H1 (cell line): ENCODE measurements around the gene CCNYL1. TPM values are rescaled to one million over a fixed set of nuclear protein-coding genes. Genes with fewer than 3 reads are reported as not detected.

Experiments
- CTCF ChIA-PET: fragments of 300-600 bp; sonication (Branson Sonifier 250); formaldehyde crosslinking; loops from one replicate; lab custom pipeline; 2021; ENCODE audit not compliant: partially characterized antibody; lab: Charles Lee
- POLR2A ChIA-PET: fragments of 300-600 bp; sonication (Branson Sonifier 250); formaldehyde crosslinking; loops from one replicate; lab custom pipeline; 2021; ENCODE audit warnings: inconsistent platforms; ENCODE audit not compliant: partially characterized antibody; lab: Charles Lee
- DNase-seq, 2 experiments: peaks; one replicate each; pipeline versions ENCODE4 v3.0.0 to v3.0.0-alpha.2; 2010 to 2022; ENCODE audit warnings: low spot score in 2 of 2, low read depth in 1 of 2, mixed read lengths in 1 of 2
- FAIRE-seq: peaks from 2 replicates; lab custom pipeline; 2011; peaks lifted over from hg19 to GRCh38; lab: Jason Lieb, UNC
- H2AFZ ChIP-seq: 2 replicates; pipeline ENCODE4 v1.8.1; 2012; ENCODE audit warnings: low read length, inconsistent platforms
- H2AK5ac ChIP-seq: 2 replicates; pipeline ENCODE4 v1.6.1; 2013; ENCODE audit warnings: low read depth, low read length
- H2BK120ac ChIP-seq: replicated peaks from 2 replicates; pipeline ENCODE3; 2013; ENCODE audit warnings: low read depth, low read length, inconsistent platforms
- H2BK12ac ChIP-seq: 2 replicates; pipeline ENCODE4 v1.6.1; 2013; ENCODE audit warnings: low read depth, low read length
- H2BK15ac ChIP-seq: 2 replicates; pipeline ENCODE4 v1.6.1; 2013; ENCODE audit warnings: low read length
- H2BK20ac ChIP-seq: 2 replicates; pipeline ENCODE4 v1.6.1; 2013; ENCODE audit warnings: low read length
- H2BK5ac ChIP-seq: 2 replicates; pipeline ENCODE4 v1.6.1; 2013; ENCODE audit warnings: low read depth, low read length
- H3K14ac ChIP-seq: 2 replicates; pipeline ENCODE4 v1.6.1; 2013; ENCODE audit warnings: inconsistent platforms; ENCODE audit not compliant: insufficient read length
- H3K18ac ChIP-seq: 2 replicates; pipeline ENCODE4 v1.6.1; 2013; ENCODE audit warnings: low read length; ENCODE audit errors: extremely low read depth
- H3K23ac ChIP-seq: 2 replicates; pipeline ENCODE4 v1.6.1; 2013; ENCODE audit warnings: inconsistent platforms; ENCODE audit not compliant: insufficient read length
- H3K23me2 ChIP-seq: 2 replicates; pipeline ENCODE4 v1.6.1; 2013; ENCODE audit warnings: low read depth, low read length
- H3K27ac ChIP-seq: 2 replicates; pipeline ENCODE4 v1.6.1; 2011; ENCODE audit warnings: low read depth, low read length, inconsistent platforms
- H3K27me3 ChIP-seq, 4 experiments: replicated peaks in 1 of 4; 1 replicate in 1 of 4; 2 replicates in 3 of 4; pipeline versions ENCODE4 v1.6.1 to v1.8.1; 2011 to 2013; ENCODE audit warnings: low read length in 3 of 4, mild to moderate bottlenecking in 3 of 4, inconsistent platforms in 2 of 4, mixed read lengths in 2 of 4, moderate library complexity in 1 of 4; ENCODE audit not compliant: control insufficient read depth in 3 of 4, insufficient read depth in 3 of 4; ENCODE audit errors: extremely low read depth in 1 of 4
- H3K36me3 ChIP-seq, 4 experiments: 2 replicates each; pipeline versions ENCODE4 v1.6.1 to v1.8.1; 2011 to 2013; ENCODE audit warnings: mild to moderate bottlenecking in 4 of 4, low read length in 3 of 4, moderate library complexity in 2 of 4, control low read depth in 1 of 4, inconsistent platforms in 1 of 4; ENCODE audit not compliant: insufficient read depth in 4 of 4, control insufficient read depth in 2 of 4
- H3K4ac ChIP-seq: replicated peaks from 2 replicates; pipeline ENCODE3; 2013; ENCODE audit warnings: low read length, low read depth, mixed read lengths, inconsistent platforms; ENCODE audit not compliant: insufficient read length
- H3K4me1 ChIP-seq, 4 experiments: replicated peaks in 1 of 4; 1 replicate in 1 of 4; 2 replicates in 3 of 4; pipeline versions ENCODE4 v1.6.1 to v1.8.1; 2011 to 2013; ENCODE audit warnings: low read length in 3 of 4, inconsistent platforms in 2 of 4, mixed read lengths in 1 of 4; ENCODE audit not compliant: insufficient read depth in 4 of 4, control insufficient read depth in 3 of 4
- H3K4me2 ChIP-seq, 2 experiments: 2 replicates each; pipeline versions ENCODE4 v1.6.1 to v1.8.1; 2011 to 2013; ENCODE audit warnings: low read depth in 2 of 2, low read length in 2 of 2, control low read depth in 1 of 2, inconsistent platforms in 1 of 2, mild to moderate bottlenecking in 1 of 2; ENCODE audit not compliant: insufficient read depth in 1 of 2
- H3K4me3 ChIP-seq, 4 experiments: fragments of 200-600, 300-600 bp in 1 of 4; sonication (generic), shearing (Covaris generic), sonication (Bioruptor Twin) in 1 of 4; 2 replicates each; pipeline versions ENCODE4 v1.5.1 to v1.8.1; 2011 to 2016; ENCODE audit warnings: low read length in 4 of 4, low read depth in 3 of 4, control low read depth in 2 of 4, inconsistent platforms in 2 of 4, mild to moderate bottlenecking in 2 of 4, mixed read lengths in 1 of 4, moderate library complexity in 1 of 4; ENCODE audit not compliant: insufficient read depth in 2 of 4; ENCODE audit errors: extremely low read depth in 1 of 4
- H3K56ac ChIP-seq: replicated peaks from 2 replicates; pipeline ENCODE3; 2013; ENCODE audit warnings: low read depth, mild to moderate bottlenecking, mixed read lengths, low read length, inconsistent platforms; ENCODE audit not compliant: insufficient read length
- H3K79me1 ChIP-seq: 2 replicates; pipeline ENCODE4 v1.6.1; 2013; ENCODE audit warnings: low read depth, low read length, control low read depth
- H3K79me2 ChIP-seq, 2 experiments: 2 replicates each; pipeline versions ENCODE4 v1.6.1 to v1.8.1; 2012 to 2013; ENCODE audit warnings: low read length in 2 of 2, mild to moderate bottlenecking in 2 of 2, inconsistent platforms in 1 of 2; ENCODE audit not compliant: insufficient read depth in 2 of 2, control insufficient read depth in 1 of 2
- H3K9ac ChIP-seq, 4 experiments: replicated peaks in 1 of 4; 1 replicate in 1 of 4; 2 replicates in 3 of 4; pipeline versions ENCODE4 v1.6.1 to v1.8.1; 2011 to 2013; ENCODE audit warnings: low read depth in 3 of 4, low read length in 3 of 4, control low read depth in 2 of 4, mild to moderate bottlenecking in 2 of 4, moderate library complexity in 2 of 4, inconsistent platforms in 1 of 4; ENCODE audit errors: extremely low read depth in 1 of 4
- H3K9me3 ChIP-seq, 2 experiments: 2 replicates each; pipeline versions ENCODE4 v1.6.1 to v1.8.1; 2012 to 2013; ENCODE audit warnings: mild to moderate bottlenecking in 2 of 2, moderate library complexity in 2 of 2, control low read depth in 1 of 2, inconsistent platforms in 1 of 2, low read depth in 1 of 2, low read length in 1 of 2, mixed read lengths in 1 of 2; ENCODE audit not compliant: insufficient read depth in 2 of 2
- H4K20me1 ChIP-seq, 2 experiments: replicated peaks in 1 of 2; 2 replicates each; pipeline versions ENCODE3 to v1.8.1; 2011 to 2013; ENCODE audit warnings: inconsistent platforms in 2 of 2, low read length in 2 of 2, mild to moderate bottlenecking in 1 of 2; ENCODE audit not compliant: insufficient read depth in 2 of 2, control insufficient read depth in 1 of 2
- H4K5ac ChIP-seq: 2 replicates; pipeline ENCODE4 v1.6.1; 2013; ENCODE audit warnings: low read length, low read depth, mixed read lengths, inconsistent platforms; ENCODE audit not compliant: insufficient read length
- H4K8ac ChIP-seq: 2 replicates; pipeline ENCODE4 v1.8.0; 2013; ENCODE audit warnings: mild to moderate bottlenecking, moderate library complexity, low read length, inconsistent platforms; ENCODE audit not compliant: insufficient read depth; ENCODE audit errors: extremely low read depth
- H4K91ac ChIP-seq: replicated peaks from 2 replicates; pipeline ENCODE3; 2013; ENCODE audit warnings: low read length, mixed read lengths, inconsistent platforms; ENCODE audit not compliant: insufficient read length
- BCL11A ChIP-seq, 2 experiments: IDR thresholded peaks; one replicate each; pipeline ENCODE4 v1.6.1; 2011; ENCODE audit warnings: low read depth in 2 of 2, low read length in 2 of 2, mild to moderate bottlenecking in 2 of 2
- CBX8 ChIP-seq: fragments of 300-800, 300-1000 bp; sonication (generic); IDR thresholded peaks from 2 replicates; pipeline ENCODE4 v1.7.1; 2016; ENCODE audit warnings: low read depth, low read length, borderline replicate concordance
- CTBP2 ChIP-seq: IDR thresholded peaks from 2 replicates; pipeline ENCODE4 v1.7.0; 2011; ENCODE audit warnings: borderline replicate concordance, mild to moderate bottlenecking, moderate library complexity, mixed read lengths, low read length; ENCODE audit not compliant: insufficient read depth, insufficient read length
- EZH2 ChIP-seq: fragments of 200-600 bp; sonication (generic); IDR thresholded peaks from 2 replicates; pipeline ENCODE4 v1.7.1; 2012; ENCODE audit warnings: low read depth, mild to moderate bottlenecking, moderate library complexity, low read length, inconsistent platforms; ENCODE audit not compliant: severe bottlenecking
- JUND ChIP-seq: IDR thresholded peaks from 2 replicates; pipeline ENCODE4 v1.6.1; 2011; ENCODE audit warnings: mild to moderate bottlenecking, improper control_type of control experiment, low read length
- PHF8 ChIP-seq: fragments of 200-600 bp; sonication (generic); conservative IDR thresholded peaks from 2 replicates; pipeline ENCODE4 v1.7.1; 2012; ENCODE audit warnings: low read depth, mild to moderate bottlenecking, inconsistent platforms, low read length, moderate library complexity
- POLR2A ChIP-seq, 2 experiments: IDR thresholded peaks; 1 replicate in 1 of 2; 2 replicates in 1 of 2; pipeline ENCODE4 v1.6.1; 2011; ENCODE audit warnings: low read depth in 2 of 2, low read length in 2 of 2, mild to moderate bottlenecking in 2 of 2; ENCODE audit errors: control extremely low read depth in 1 of 2
- RAD21 ChIP-seq, 2 experiments: IDR thresholded peaks in 1 of 2; conservative IDR thresholded peaks in 1 of 2; 2 replicates each; pipeline ENCODE4 v1.6.1; 2011; ENCODE audit warnings: low read depth in 2 of 2, low read length in 2 of 2, improper control_type of control experiment in 1 of 2, inconsistent platforms in 1 of 2, mild to moderate bottlenecking in 1 of 2, moderate library complexity in 1 of 2
- SP1 ChIP-seq: IDR thresholded peaks from 2 replicates; pipeline ENCODE4 v1.6.1; 2011; ENCODE audit warnings: low read depth, low read length
- SP4 ChIP-seq: IDR thresholded peaks from 2 replicates; pipeline ENCODE4 v1.6.1; 2012; ENCODE audit warnings: low read length, inconsistent platforms
- TBP ChIP-seq: IDR thresholded peaks from 2 replicates; pipeline ENCODE4 v1.6.1; 2011; ENCODE audit warnings: low read depth, low read length, improper control_type of control experiment
- YY1 ChIP-seq: IDR thresholded peaks from 2 replicates; pipeline ENCODE4 v1.6.1; 2011; ENCODE audit warnings: low read depth, mild to moderate bottlenecking, low read length
- WGBS, 2 experiments: shearing (Covaris generic) in 1 of 2; methylation state at CpG; one replicate each; pipeline versions ENCODE4 v1.1.6 to v1.1.7; 2013 to 2015; ENCODE audit warnings: low lambda C conversion rate in 2 of 2, mixed read lengths in 2 of 2, inconsistent platforms in 1 of 2, low coverage in 1 of 2, missing lambda C conversion rate in 1 of 2; ENCODE audit not compliant: insufficient replicate concordance in 2 of 2, insufficient coverage in 1 of 2, insufficient read length in 1 of 2; ENCODE audit errors: extremely low coverage in 1 of 2, missing lambda C conversion rate in 1 of 2; 5-methylcytosine and 5-hydroxymethylcytosine counted together
- polyA plus RNA-seq, 7 experiments: library from polyadenylated mRNA; depleted of rRNA in 3 of 7; stranded (reverse) in 5 of 7; unstranded in 2 of 7; fragments of >200 nt in 5 of 7; fragments of 200-250 nt in 2 of 7; gene quantifications; 1 replicate in 5 of 7; 2 replicates in 1 of 7; 4 replicates in 1 of 7; pipeline versions ENCODE4 v1.2.1 to v1.2.3, GENCODE V29; 2011 to 2013; ENCODE audit warnings: missing spikeins in 2 of 7, mixed read lengths in 2 of 7
- total RNA-seq: library from RNA; stranded (reverse); fragmentation: NEBNext Ultra II Directional; extraction: Animal tissue kit (Norgen Biotek cat#: 25700); gene quantifications from 2 replicates; pipeline ENCODE4 v1.2.1, GENCODE V29; 2021

The CCNYL1 gene
- total and polyA plus RNA-seq, 2 of the 8 experiments (the other 6 are each of a cell fraction or from before 2014, with no cell fraction given) = 13.3 to 35.4 TPM

GRCh38 chr2:207787800-207788199 is 76.4 kb downstream of the CCNYL1 start:
- no peaks in the 10 kb centered on the region for H3K9me3 ChIP-seq
- peaks cover 0 to 4% (median 3%) of the 10 kb centered on the region in 4 experiments; a peak in 4 of 7 replicates for H3K4me1 ChIP-seq
- no peak overlapping the region; a peak in 1 of 7 replicates for H3K9ac ChIP-seq
- peak overlapping the region; percentile 42 for H4K91ac ChIP-seq
- no peaks in the 10 kb centered on the region for H3K79me2 ChIP-seq
- CTCF ChIA-PET = interaction anchor here (0.7 kb wide), 1 partner anchor 44 kb away, joined by 3 read pairs; no protein-coding TSS in a partner anchor
- peak overlapping the region; percentile 57 for H3K4ac ChIP-seq
- no peak overlapping the region for H2AK5ac ChIP-seq
- peak overlapping the region; percentile 51 for H2BK120ac ChIP-seq
- no peak overlapping the region for H3K14ac ChIP-seq
- no peaks in the 10 kb centered on the region for H3K36me3 ChIP-seq
- H3K56ac ChIP-seq = no peak overlapping the region
- H3K4me2 ChIP-seq = no peak overlapping the region
- no peaks in the 10 kb centered on the region for H3K23me2 ChIP-seq
- H3K4me3 ChIP-seq = no peak overlapping the region
- H3K18ac ChIP-seq = no peak overlapping the region
- H4K8ac ChIP-seq = peak overlapping the region; percentile 9; the same call in 1 of the 2 replicates
- no peak overlapping the region for H3K27ac ChIP-seq
- H2BK15ac ChIP-seq = 0 out of 2 replicates have a peak overlapping the region, but pooled peaks have one; percentile 31
- DNase-seq (no peak), FAIRE-seq (no peak)
- H3K79me1 ChIP-seq = no peaks in the 10 kb centered on the region
- H4K20me1 ChIP-seq = no peaks in the 10 kb centered on the region
- peak overlapping the region; percentile 13; the same call in 1 of the 2 replicates for H2BK20ac ChIP-seq
- H2BK5ac ChIP-seq = no peak overlapping the region
- H3K27me3 ChIP-seq = no peaks in the 10 kb centered on the region
- peak overlapping the region; percentile 82 for H2AFZ ChIP-seq
- 89% methylated on average over 4 of the region's 4 CpGs; no CpG with 5 or more reads in 1 of the 2 experiments for WGBS, 2 experiments
- H3K23ac ChIP-seq = no peak overlapping the region
- peak overlapping the region; percentile 16 for H4K5ac ChIP-seq
- POLR2A ChIA-PET = no interaction called here
- H2BK12ac ChIP-seq = peak overlapping the region; percentile 56; the same call in 1 of the 2 replicates
- no peak for TF ChIP-seq PHF8
- no peak for TF ChIP-seq POLR2A (IDR thresholded peaks at IDR 0.05; ENCODE audit: control extremely low read depth in 1 of 2, low read depth in 2 of 2, low read length in 2 of 2)
- no peak for TF ChIP-seq TBP
- no peak for TF ChIP-seq CTBP2
- TF ChIP-seq SP4 = no peak
- no peak for TF ChIP-seq CBX8
- TF ChIP-seq RAD21 (IDR thresholded peaks at IDR 0.05 in 1 of 2, conservative IDR thresholded peaks at IDR 0.05 in 1 of 2; ENCODE audit: low read depth in 2 of 2, low read length in 2 of 2) = no peak
- no peak for TF ChIP-seq YY1
- TF ChIP-seq JUND = no peak
- no peak for TF ChIP-seq EZH2
- TF ChIP-seq BCL11A (IDR thresholded peaks at IDR 0.05; ENCODE audit: low read depth in 2 of 2, low read length in 2 of 2) = no peak
- TF ChIP-seq SP1 = no peak
